ENCODE measurements around the gene TSC22D4. TPM values are rescaled to one million over a fixed set of nuclear protein-coding genes. Genes with fewer than 3 reads are reported as not detected.

TSC22D4 gene
- total and polyA plus RNA-seq, 9 of the 15 experiments (the other 6 are each of a cell fraction or from before 2014, with no cell fraction given) = 0.37 to 107 (median 28.7) TPM

DNA sequence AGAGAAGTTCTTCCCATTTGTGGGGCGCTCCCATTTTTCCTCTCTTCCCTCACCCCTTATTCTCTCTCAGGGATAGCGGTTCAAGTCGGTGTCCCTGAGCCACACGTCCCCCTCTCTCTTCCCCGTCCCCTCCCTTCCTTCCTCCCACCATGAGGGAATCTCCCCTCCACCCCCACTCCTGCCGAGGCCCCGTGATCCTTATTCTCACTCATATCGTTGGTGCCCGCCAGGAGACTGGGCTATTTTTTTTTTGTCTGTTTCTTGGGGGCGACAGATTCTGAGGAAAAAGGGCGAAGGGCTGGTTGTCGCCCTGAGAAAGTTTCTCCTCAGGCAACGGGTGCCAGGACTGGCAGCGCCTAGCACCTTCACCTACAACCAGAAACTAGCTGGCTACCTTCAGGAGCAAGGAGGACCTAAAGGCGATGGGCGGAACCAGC lies 51.2 kb downstream of the TSC22D4 start (continued):
- TF ChIP-seq, protein P1, sequence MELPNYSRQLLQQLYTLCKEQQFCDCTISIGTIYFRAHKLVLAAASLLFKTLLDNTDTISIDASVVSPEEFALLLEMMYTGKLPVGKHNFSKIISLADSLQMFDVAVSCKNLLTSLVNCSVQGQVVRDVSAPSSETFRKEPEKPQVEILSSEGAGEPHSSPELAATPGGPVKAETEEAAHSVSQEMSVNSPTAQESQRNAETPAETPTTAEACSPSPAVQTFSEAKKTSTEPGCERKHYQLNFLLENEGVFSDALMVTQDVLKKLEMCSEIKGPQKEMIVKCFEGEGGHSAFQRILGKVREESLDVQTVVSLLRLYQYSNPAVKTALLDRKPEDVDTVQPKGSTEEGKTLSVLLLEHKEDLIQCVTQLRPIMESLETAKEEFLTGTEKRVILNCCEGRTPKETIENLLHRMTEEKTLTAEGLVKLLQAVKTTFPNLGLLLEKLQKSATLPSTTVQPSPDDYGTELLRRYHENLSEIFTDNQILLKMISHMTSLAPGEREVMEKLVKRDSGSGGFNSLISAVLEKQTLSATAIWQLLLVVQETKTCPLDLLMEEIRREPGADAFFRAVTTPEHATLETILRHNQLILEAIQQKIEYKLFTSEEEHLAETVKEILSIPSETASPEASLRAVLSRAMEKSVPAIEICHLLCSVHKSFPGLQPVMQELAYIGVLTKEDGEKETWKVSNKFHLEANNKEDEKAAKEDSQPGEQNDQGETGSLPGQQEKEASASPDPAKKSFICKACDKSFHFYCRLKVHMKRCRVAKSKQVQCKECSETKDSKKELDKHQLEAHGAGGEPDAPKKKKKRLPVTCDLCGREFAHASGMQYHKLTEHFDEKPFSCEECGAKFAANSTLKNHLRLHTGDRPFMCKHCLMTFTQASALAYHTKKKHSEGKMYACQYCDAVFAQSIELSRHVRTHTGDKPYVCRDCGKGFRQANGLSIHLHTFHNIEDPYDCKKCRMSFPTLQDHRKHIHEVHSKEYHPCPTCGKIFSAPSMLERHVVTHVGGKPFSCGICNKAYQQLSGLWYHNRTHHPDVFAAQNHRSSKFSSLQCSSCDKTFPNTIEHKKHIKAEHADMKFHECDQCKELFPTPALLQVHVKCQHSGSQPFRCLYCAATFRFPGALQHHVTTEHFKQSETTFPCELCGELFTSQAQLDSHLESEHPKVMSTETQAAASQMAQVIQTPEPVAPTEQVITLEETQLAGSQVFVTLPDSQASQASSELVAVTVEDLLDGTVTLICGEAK (IDR thresholded peaks at IDR 0.05) = no peak
- TF ChIP-seq, protein P1 (CRISPR knock-in tag; IDR thresholded peaks at IDR 0.05) = peak; percentile 75; the same call in 1 of the 2 replicates
- TF ChIP-seq CREB5 (CRISPR knock-in tag; IDR thresholded peaks at IDR 0.05) = no peak
- no peak for TF ChIP-seq ZNF408 (CRISPR knock-in tag; IDR thresholded peaks at IDR 0.05; ENCODE audit: low read depth)
- no peak for TF ChIP-seq ZBTB11 (CRISPR knock-in tag; IDR thresholded peaks at IDR 0.05)
- no peak for TF ChIP-seq RFX5 (IDR thresholded peaks at IDR 0.05; ENCODE audit: low read depth, low read length)
- no peak for TF ChIP-seq NR2F6 (CRISPR knock-in tag; IDR thresholded peaks at IDR 0.05)
- TF ChIP-seq ZNF280A (IDR thresholded peaks at IDR 0.05; ENCODE audit: low read depth, partially characterized antibody) = no peak
- TF ChIP-seq HDGF (IDR thresholded peaks at IDR 0.05) = no peak; the same call in 1 of the 2 replicates

Measured in K562 (cell line).